GM12872 (cell line): ENCODE data around the gene IL17RB.

Source experiments
- CTCF ChIP-seq: IDR thresholded peaks from 3 replicates; pipeline ENCODE4 v1.5.1; 2011; ENCODE audit warnings: low read depth, mild to moderate bottlenecking, low read length, moderate library complexity; ENCODE audit not compliant: insufficient read depth

Gene IL17RB

DNA sequence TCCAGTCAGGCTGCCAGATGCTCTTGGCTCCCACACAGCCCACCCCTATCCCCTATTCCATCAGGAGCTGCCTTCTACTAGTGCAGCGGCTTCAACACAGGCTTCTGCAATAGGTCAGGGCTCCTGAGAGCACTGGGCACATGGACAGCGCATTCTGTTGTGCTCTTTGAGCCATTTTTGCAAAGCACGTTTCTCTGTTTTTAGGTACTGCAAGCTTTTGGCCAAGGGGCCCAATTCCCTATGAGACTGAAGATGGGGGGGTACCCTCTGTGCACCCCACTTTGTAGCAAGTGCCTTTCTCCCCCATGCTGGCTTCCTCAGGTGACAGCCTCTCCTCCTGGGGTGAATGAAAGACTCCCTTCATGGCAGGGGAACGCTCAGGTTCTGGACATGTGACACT, 31.3 kb upstream of the IL17RB start:
- no peak for TF ChIP-seq CTCF

DNA sequence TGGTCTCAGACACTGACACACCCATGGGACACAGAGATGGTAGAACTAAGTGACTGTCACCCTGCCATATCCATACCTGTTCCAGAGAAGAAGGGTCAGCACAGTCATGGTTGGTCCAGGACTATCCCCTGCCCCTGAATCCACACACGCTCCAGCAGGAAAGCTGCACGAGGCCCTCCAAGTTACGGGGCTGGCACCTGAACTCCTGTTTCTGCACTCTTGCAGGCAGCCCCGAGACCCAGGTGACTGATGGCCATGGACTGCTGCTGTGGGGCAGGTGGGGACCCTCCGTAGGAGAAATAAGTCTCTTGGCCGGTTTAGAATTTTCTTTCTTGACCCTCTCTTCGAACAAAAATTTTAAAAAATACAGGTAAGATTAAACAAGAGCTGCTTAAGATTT, 30.7 kb upstream of the IL17RB start:
- no peak for TF ChIP-seq CTCF

- no peak for TF ChIP-seq CTCF
Observed at GRCh38 chr3:53816425-53816824, 29.9 kb upstream of the IL17RB start.

DNA sequence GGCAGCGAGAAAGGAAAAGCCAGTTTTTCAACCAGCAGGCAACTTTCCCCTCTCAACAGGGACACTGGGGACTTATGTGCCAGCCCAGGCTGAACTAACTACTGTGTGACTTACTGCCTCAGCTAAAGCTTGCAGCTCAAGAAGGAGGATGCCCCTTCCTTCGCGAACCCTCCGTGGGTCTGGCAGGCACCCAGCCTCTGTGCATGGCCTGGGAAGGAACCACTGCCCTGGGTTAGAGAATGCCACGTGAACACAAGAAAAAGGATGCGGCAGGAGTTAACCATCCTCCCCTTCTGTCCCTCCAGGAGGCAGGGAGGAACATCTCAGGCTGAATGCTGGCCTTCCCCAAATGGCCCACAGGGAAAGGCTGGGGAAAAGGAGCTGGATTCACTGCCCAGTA, 29.2 kb upstream of the IL17RB start:
- no peak for TF ChIP-seq CTCF

DNA sequence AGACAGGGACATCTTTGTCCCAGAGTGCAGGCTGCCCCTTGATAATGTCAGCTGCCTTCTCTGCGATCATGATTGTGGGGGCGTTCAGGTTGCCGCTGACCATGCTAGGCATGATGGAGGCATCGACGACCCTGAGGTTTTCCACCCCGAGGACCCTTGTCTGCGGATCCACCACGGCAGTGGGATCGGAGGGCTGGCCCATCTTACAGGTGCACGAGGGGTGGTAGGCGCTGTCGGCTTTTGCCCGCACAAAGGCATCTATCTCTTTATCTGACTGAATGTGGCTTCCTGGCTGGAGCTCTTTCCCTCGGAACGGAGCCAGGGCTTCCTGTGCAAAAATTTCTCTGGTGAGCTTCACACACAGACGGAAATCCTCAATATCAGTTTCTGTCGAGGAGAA, 28.6 kb upstream of the IL17RB start:
- TF ChIP-seq CTCF = no peak

DNA sequence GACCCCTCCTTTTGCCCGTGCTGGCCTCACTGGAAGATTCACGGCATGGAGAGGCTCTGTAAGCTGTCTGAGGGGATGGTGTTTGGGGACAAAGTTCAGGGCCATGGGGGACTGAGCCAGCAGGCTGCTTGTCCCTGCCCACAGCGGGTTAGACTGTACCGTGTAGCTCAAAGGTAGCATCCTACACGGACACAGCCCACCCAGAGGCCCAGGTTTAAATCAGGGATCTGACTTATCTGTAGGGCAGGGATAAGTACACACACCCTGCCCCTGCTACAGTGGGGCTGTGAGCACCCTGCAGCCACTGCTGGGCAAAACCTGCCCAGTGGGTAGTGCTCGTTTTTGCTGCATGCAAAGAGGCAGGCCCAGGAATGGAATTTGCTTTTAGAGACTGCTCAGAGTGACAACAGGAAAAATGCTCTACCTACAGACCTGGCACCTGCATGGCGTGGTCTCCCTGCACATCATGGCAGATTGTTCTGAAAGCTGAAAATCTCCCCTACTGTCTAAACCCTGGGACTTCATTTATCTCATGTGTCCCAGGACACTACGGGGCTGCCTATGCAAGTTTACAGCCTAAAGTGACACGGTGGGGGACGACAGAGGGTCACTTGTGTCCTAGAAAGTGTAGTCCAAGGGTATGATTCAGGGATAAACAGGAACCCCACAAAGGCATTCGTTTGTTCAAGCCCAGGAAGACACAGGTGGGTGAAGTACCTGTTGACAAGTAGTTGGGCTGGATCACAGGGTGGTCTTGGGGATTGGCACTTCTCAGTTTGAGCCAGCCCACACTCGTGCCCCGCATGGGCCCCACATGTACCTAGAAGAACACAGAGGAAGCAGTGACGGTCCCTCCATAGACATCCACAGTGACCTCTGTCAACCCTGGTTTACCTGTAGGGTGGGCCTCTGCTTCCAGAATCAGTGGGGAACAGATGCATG, 27.9 kb upstream of the IL17RB start:
- no peak for TF ChIP-seq CTCF

- TF ChIP-seq CTCF = no peak
Observed at GRCh38 chr3:53819163-53819868, 27.1 kb upstream of the IL17RB start.
